Measurements from ENCODE around the gene MALT1. TPM values are rescaled to one million over a fixed set of nuclear protein-coding genes. Genes with fewer than 3 reads are reported as not detected.

The MALT1 gene
- total and polyA plus RNA-seq, 2 experiments from 2014 or later: 5.2 to 18.8 TPM

DNA sequence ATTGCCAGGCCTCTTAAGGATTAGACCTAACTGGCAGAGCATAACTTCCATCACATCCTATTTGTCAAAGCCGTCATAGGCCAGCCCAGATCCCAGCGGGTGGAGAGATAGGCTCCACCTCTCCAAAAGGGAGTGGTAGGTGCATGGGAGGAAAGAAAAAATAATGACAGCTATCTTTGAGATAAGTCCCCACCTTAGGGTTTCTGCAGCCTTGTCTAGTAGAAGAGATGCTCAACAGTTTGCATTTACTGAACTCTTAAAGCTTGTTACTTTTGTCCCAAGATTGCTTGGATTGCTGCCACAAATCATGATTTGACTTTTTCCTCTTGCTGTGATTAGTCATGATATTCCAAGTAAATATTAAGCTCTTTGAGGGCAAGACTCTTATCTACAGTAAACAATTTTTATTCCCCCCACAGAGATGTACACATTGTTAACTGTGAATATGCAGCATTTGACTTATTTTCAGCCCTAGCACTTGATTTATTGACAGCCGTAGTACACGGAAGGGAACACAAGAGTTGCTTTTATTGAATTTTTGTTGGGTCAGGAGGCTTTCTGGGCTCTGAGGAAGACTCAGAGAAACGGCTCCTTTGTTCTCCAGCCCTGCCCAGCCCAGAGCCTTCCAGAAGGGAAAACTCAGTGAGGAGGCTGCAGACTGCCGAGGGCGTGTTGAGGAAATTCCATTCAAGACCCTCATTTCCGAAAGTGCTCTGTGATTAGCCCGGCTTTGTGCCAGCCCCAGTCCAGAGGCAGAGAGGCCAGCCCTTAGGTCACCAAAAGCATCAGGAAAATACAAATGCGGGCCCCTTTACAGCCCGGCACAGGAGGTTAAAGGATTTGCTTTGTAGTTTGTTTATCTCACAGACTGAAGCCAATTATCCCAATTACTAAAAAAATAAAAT is 118.0 kb downstream of the MALT1 start:
- Histone ChIP-seq H3K4me2 (no peak overlapping the region), H2AFZ (peak overlapping the region; percentile 45; the same call in 1 of the 2 replicates), H4K20me1 (replicated peaks; ENCODE audit: insufficient read depth) (no peaks in the 10 kb centered on the region), H3K9me2 (ENCODE audit: insufficient read depth) (no peaks in the 10 kb centered on the region), H3F3A (replicated peaks; ENCODE audit: low read depth) (peaks cover 9% of the 10 kb centered on the region; the same call in 1 of the 2 replicates), H3K4me3 (no peak overlapping the region), H3K4me1 (ENCODE audit: insufficient read depth) (peaks cover 30% of the 10 kb centered on the region), H3K79me2 (replicated peaks; ENCODE audit: insufficient read depth) (no peaks in the 10 kb centered on the region), H3K27ac (ENCODE audit: low read depth) (peak overlapping the region; percentile 30; the same call in 1 of the 2 replicates), H3K36me3 (ENCODE audit: insufficient read depth) (no peaks in the 10 kb centered on the region), H3K27me3 (ENCODE audit: insufficient read depth) (no peaks in the 10 kb centered on the region)
- no peak overlapping the region for H3K27ac Mint-ChIP-seq
- DNase-seq (ENCODE audit: low spot score): no peak
- H3K4me1 Mint-ChIP-seq: peaks cover 41% of the 10 kb centered on the region
- H3K4me3 Mint-ChIP-seq: no peak overlapping the region; the same call in 2 of the 3 replicates
- TF ChIP-seq STAT1 (IDR thresholded peaks at IDR 0.05; ENCODE audit: unreplicated experiment) (no peak), EZH2phosphoT487 (IDR thresholded peaks at IDR 0.05; ENCODE audit: unreplicated experiment) (no peak), ZNF331 (CRISPR knock-in tag; IDR thresholded peaks at IDR 0.05; ENCODE audit: low read depth) (no peak), CREB1 (CRISPR knock-in tag; IDR thresholded peaks at IDR 0.05; ENCODE audit: low read depth) (no peak), JUNB (IDR thresholded peaks at IDR 0.05; ENCODE audit: unreplicated experiment) (no peak), ZNF462 (CRISPR knock-in tag; IDR thresholded peaks at IDR 0.05) (no peak), REST (IDR thresholded peaks at IDR 0.05; ENCODE audit: unreplicated experiment) (no peak), NANOG (IDR thresholded peaks at IDR 0.05; ENCODE audit: borderline replicate concordance) (no peak), POLR2AphosphoS5 (IDR thresholded peaks at IDR 0.05; ENCODE audit: low read depth) (no peak), ZNF114 (CRISPR knock-in tag; IDR thresholded peaks at IDR 0.05) (no peak), EZH2 (IDR thresholded peaks at IDR 0.05; ENCODE audit: low read depth, unreplicated experiment) (no peak)
- TF ChIP-seq, protein P1, sequence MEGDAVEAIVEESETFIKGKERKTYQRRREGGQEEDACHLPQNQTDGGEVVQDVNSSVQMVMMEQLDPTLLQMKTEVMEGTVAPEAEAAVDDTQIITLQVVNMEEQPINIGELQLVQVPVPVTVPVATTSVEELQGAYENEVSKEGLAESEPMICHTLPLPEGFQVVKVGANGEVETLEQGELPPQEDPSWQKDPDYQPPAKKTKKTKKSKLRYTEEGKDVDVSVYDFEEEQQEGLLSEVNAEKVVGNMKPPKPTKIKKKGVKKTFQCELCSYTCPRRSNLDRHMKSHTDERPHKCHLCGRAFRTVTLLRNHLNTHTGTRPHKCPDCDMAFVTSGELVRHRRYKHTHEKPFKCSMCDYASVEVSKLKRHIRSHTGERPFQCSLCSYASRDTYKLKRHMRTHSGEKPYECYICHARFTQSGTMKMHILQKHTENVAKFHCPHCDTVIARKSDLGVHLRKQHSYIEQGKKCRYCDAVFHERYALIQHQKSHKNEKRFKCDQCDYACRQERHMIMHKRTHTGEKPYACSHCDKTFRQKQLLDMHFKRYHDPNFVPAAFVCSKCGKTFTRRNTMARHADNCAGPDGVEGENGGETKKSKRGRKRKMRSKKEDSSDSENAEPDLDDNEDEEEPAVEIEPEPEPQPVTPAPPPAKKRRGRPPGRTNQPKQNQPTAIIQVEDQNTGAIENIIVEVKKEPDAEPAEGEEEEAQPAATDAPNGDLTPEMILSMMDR (conservative IDR thresholded peaks at IDR 0.05; ENCODE audit: low read depth in 2 of 2): no peak
- TF ChIP-seq, protein P2, sequence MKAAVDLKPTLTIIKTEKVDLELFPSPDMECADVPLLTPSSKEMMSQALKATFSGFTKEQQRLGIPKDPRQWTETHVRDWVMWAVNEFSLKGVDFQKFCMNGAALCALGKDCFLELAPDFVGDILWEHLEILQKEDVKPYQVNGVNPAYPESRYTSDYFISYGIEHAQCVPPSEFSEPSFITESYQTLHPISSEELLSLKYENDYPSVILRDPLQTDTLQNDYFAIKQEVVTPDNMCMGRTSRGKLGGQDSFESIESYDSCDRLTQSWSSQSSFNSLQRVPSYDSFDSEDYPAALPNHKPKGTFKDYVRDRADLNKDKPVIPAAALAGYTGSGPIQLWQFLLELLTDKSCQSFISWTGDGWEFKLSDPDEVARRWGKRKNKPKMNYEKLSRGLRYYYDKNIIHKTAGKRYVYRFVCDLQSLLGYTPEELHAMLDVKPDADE (IDR thresholded peaks at IDR 0.05): no peak
- ATAC-seq: no peak; the same call in 2 of the 3 replicates
- H3K9me3 Mint-ChIP-seq: no peaks in the 10 kb centered on the region; the same call in 2 of the 3 replicates
- no peaks in the 10 kb centered on the region for H3K36me3 Mint-ChIP-seq (ENCODE audit: low read depth)
- peaks cover 2% of the 10 kb centered on the region for H3K27me3 Mint-ChIP-seq (ENCODE audit: insufficient read depth, low read depth, poor library complexity)
